ENCODE measurements around the gene KCNK5.

The KCNK5 gene

GRCh38 chr6:39228111-39228971 is 934 bp downstream of the KCNK5 start:
- DNase-seq = peak; percentile 36 to 41
- TF ChIP-seq GATA1 (IDR thresholded peaks at IDR 0.05; ENCODE audit: low read depth, low read length) = no peak
- no peak for TF ChIP-seq POLR2A (IDR thresholded peaks at IDR 0.05; ENCODE audit: low read length)

- TF ChIP-seq GATA1 (IDR thresholded peaks at IDR 0.05; ENCODE audit: low read depth, low read length) (no peak), POLR2A (IDR thresholded peaks at IDR 0.05; ENCODE audit: low read length) (no peak)
These were observed 1.8 kb downstream of the KCNK5 start for GRCh38 chr6:39227476-39227875.

GRCh38 chr6:39226639-39227329 is 2.5 kb downstream of the KCNK5 start:
- DNase-seq = peak in 1 of 2 experiments; percentile 16
- TF ChIP-seq GATA1 (IDR thresholded peaks at IDR 0.05; ENCODE audit: low read depth, low read length) (no peak), POLR2A (IDR thresholded peaks at IDR 0.05; ENCODE audit: low read length) (no peak)

More at GRCh38 chr6:39227476-39227875, 1.8 kb downstream of the KCNK5 start:
- DNase-seq = peak; percentile 14 to 20

GRCh38 chr6:39225946-39226437 is 3.3 kb downstream of the KCNK5 start:
- TF ChIP-seq POLR2A (IDR thresholded peaks at IDR 0.05; ENCODE audit: low read length) (peak; percentile 52), GATA1 (IDR thresholded peaks at IDR 0.05; ENCODE audit: low read depth, low read length) (no peak)
- peak; percentile 53 to 65 for DNase-seq

GRCh38 chr6:39225543-39225942 is 3.7 kb downstream of the KCNK5 start:
- no peak for TF ChIP-seq POLR2A (IDR thresholded peaks at IDR 0.05; ENCODE audit: low read length)
- no peak for TF ChIP-seq GATA1 (IDR thresholded peaks at IDR 0.05; ENCODE audit: low read depth, low read length)

GRCh38 chr6:39224523-39225182 is 4.6 kb downstream of the KCNK5 start:
- no peak for DNase-seq
- TF ChIP-seq GATA1 (IDR thresholded peaks at IDR 0.05; ENCODE audit: low read depth, low read length) = no peak
- TF ChIP-seq POLR2A (IDR thresholded peaks at IDR 0.05; ENCODE audit: low read length) = no peak

More at GRCh38 chr6:39225543-39225942, 3.7 kb downstream of the KCNK5 start:
- DNase-seq = peak; percentile 77

- TF ChIP-seq POLR2A (IDR thresholded peaks at IDR 0.05; ENCODE audit: low read length) (no peak), GATA1 (IDR thresholded peaks at IDR 0.05; ENCODE audit: low read depth, low read length) (no peak)
- no peak for DNase-seq
These were observed 5.3 kb downstream of the KCNK5 start for GRCh38 chr6:39224011-39224410.

- no peak for TF ChIP-seq POLR2A (IDR thresholded peaks at IDR 0.05; ENCODE audit: low read length)
- no peak for TF ChIP-seq GATA1 (IDR thresholded peaks at IDR 0.05; ENCODE audit: low read depth, low read length)
- DNase-seq = no peak
These were observed 5.7 kb downstream of the KCNK5 start for GRCh38 chr6:39223555-39223954.

- DNase-seq = no peak
These were observed 6.2 kb downstream of the KCNK5 start for GRCh38 chr6:39223061-39223460.

GRCh38 chr6:39221779-39222641 is 7.3 kb downstream of the KCNK5 start:
- TF ChIP-seq GATA1 (IDR thresholded peaks at IDR 0.05; ENCODE audit: low read depth, low read length) (no peak), POLR2A (IDR thresholded peaks at IDR 0.05; ENCODE audit: low read length) (no peak)
- peak; percentile 24 to 36 for DNase-seq

More at GRCh38 chr6:39223061-39223460, 6.2 kb downstream of the KCNK5 start:
- TF ChIP-seq GATA1 (IDR thresholded peaks at IDR 0.05; ENCODE audit: low read depth, low read length) (no peak), POLR2A (IDR thresholded peaks at IDR 0.05; ENCODE audit: low read length) (no peak)

GRCh38 chr6:39221115-39221514 is 8.2 kb downstream of the KCNK5 start:
- TF ChIP-seq GATA1 (IDR thresholded peaks at IDR 0.05; ENCODE audit: low read depth, low read length) = no peak
- no peak for TF ChIP-seq POLR2A (IDR thresholded peaks at IDR 0.05; ENCODE audit: low read length)
- DNase-seq = no peak

GRCh38 chr6:39218868-39219567 is 10.3 kb downstream of the KCNK5 start:
- no peak for DNase-seq
- TF ChIP-seq GATA1 (IDR thresholded peaks at IDR 0.05; ENCODE audit: low read depth, low read length) (no peak), POLR2A (IDR thresholded peaks at IDR 0.05; ENCODE audit: low read length) (no peak)

Data from erythroblast (primary cell).